Nephron progenitor cell (in vitro differentiated cells): ENCODE measurements around the gene CEACAM21.

Experiments
- DNase-seq: peaks from one replicate; pipeline ENCODE4 v3.0.0; 2021
- H3K27ac Mint-ChIP-seq: 2 replicates; pipeline ENCODE4 v1.8.0; 2021; ENCODE audit warnings: mild to moderate bottlenecking, moderate library complexity, mixed read lengths
- H3K27me3 Mint-ChIP-seq: 2 replicates; pipeline ENCODE4 v1.8.0; 2021; ENCODE audit warnings: mild to moderate bottlenecking, low read depth, mixed read lengths; ENCODE audit not compliant: poor library complexity
- H3K36me3 Mint-ChIP-seq: 2 replicates; pipeline ENCODE4 v1.8.0; 2021; ENCODE audit warnings: low read depth, mixed read lengths
- H3K4me1 Mint-ChIP-seq: 2 replicates; pipeline ENCODE4 v1.8.0; 2021; ENCODE audit warnings: mixed read lengths
- H3K4me3 Mint-ChIP-seq: 2 replicates; pipeline ENCODE4 v1.8.0; 2021; ENCODE audit warnings: mild to moderate bottlenecking, moderate library complexity, mixed read lengths
- H3K9me3 Mint-ChIP-seq: 2 replicates; pipeline ENCODE4 v1.8.0; 2021; ENCODE audit warnings: mild to moderate bottlenecking, moderate library complexity, mixed read lengths
- TF ChIP-seq, protein P1 (sequence below): fragments of 200-600 bp; sonication (generic); IDR thresholded peaks from 2 replicates; pipeline ENCODE4 v1.5.0; 2021; ENCODE audit warnings: antibody characterized with exemption

CEACAM21 gene

DNA sequence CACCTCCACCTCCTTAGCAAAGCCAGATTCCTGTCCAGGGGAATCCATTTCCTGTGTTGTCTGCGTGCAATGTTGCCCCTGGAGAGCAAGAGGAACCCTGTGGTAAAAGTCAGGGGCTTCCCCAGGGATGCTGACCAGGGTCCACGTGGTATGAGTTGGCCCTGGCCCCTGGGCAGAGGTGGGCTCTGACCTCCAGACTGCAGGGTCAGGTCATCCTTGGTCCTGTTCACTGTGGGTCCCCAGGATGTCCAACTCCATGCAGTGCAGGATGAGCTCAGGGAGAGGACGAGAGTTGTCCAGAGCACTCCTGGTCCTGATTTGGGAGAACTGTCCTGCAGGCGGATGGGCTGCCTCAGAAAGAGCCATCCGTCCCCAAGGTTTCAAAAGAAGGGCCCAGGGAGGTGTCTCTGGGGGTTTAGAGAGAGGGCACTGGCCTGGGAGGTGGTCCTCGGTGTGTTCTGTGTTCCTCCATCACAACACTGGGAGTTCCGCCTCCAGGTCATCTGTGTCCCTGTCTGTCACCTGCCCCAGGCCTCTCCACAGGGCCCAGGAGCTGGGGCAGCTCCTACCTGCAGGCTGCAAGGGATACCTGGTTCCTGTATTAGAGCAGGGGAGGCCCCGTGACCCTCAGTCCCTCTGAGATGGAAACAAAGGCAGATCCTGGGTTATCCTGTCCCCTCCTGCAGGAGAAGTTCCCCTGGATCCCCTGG lies 52.2 kb downstream of the CEACAM21 start:
- no peak for DNase-seq
- Mint-ChIP-seq H3K27me3 (peaks cover 5% of the 10 kb centered on the region), H3K36me3 (no peaks in the 10 kb centered on the region), H3K9me3 (peaks cover 88% of the 10 kb centered on the region), H3K4me3 (no peak overlapping the region), H3K27ac (no peak overlapping the region), H3K4me1 (no peaks in the 10 kb centered on the region)
- TF ChIP-seq, protein P1, sequence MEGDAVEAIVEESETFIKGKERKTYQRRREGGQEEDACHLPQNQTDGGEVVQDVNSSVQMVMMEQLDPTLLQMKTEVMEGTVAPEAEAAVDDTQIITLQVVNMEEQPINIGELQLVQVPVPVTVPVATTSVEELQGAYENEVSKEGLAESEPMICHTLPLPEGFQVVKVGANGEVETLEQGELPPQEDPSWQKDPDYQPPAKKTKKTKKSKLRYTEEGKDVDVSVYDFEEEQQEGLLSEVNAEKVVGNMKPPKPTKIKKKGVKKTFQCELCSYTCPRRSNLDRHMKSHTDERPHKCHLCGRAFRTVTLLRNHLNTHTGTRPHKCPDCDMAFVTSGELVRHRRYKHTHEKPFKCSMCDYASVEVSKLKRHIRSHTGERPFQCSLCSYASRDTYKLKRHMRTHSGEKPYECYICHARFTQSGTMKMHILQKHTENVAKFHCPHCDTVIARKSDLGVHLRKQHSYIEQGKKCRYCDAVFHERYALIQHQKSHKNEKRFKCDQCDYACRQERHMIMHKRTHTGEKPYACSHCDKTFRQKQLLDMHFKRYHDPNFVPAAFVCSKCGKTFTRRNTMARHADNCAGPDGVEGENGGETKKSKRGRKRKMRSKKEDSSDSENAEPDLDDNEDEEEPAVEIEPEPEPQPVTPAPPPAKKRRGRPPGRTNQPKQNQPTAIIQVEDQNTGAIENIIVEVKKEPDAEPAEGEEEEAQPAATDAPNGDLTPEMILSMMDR = no peak
